ENCODE data around the gene TEX9. TPM values are rescaled to one million over a fixed set of nuclear protein-coding genes. Genes with fewer than 3 reads are reported as not detected.

Gene TEX9
- total and polyA plus RNA-seq, 2 of the 4 experiments (the other 2 are of a cell fraction) = 0.63 to 1.4 TPM

DNA sequence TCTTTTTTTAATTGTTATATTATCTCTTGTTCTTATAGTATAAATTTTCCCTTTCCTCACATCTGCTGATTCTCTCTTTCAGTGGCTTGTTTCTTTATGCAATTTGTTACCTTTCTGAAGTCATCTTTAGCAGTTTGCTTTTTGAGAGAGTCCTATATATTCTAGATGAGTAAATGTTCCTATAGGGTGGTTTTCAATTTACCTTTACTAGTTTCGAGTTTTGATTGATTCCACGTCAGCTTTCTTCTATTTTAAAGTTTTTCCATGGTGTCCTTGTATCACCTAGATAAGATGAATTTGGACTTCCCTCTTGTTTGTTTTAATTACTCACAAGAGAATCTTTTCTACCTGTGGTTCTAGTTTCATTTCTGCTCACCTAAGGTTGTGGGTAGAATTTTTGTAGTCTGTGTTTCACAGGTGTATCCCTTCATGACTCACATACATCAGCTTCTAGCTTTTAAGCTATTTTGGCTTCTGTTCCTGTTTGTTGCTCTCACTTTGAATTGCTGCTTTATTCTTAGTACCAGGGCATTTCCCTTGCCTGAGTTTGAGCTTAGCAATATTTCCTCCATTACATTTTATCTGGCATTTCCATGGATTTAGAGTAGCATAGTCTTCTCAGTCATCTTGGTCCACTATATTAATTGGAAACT is 6.4 kb downstream of the TEX9 start:
- Histone ChIP-seq H4K5ac (ENCODE audit: low read depth, low read length) (no peak overlapping the region), H3K79me1 (ENCODE audit: low read depth in 1 of 2, low read length in 2 of 2) (no peaks in the 10 kb centered on the region), H3K4ac (ENCODE audit: low read depth, low read length) (no peak overlapping the region), H3K4me1 (ENCODE audit: control insufficient read depth, insufficient read depth, low read length) (no peaks in the 10 kb centered on the region), H3K14ac (replicated peaks; ENCODE audit: low read depth, low read length) (no peak overlapping the region), H2AK9ac (replicated peaks; ENCODE audit: low read depth, low read length, poor library complexity) (no peak overlapping the region), H2BK20ac (ENCODE audit: low read depth, low read length) (no peak overlapping the region), H2BK15ac (ENCODE audit: low read depth, low read length) (no peak overlapping the region), H3K4me3 (ENCODE audit: insufficient read depth, low read depth, low read length) (no peak overlapping the region), H3K36me3 (ENCODE audit: control insufficient read depth, insufficient read depth, low read length) (no peaks in the 10 kb centered on the region), H2AFZ (replicated peaks; ENCODE audit: low read length, poor library complexity) (no peak overlapping the region), H3K23ac (ENCODE audit: low read depth, low read length) (no peak overlapping the region), H2BK5ac (ENCODE audit: low read depth, low read length, poor library complexity, severe bottlenecking) (no peak overlapping the region), H4K20me1 (ENCODE audit: insufficient read depth, low read length) (no peaks in the 10 kb centered on the region), H3K9me3 (ENCODE audit: control insufficient read depth, insufficient read depth, low read length) (no peaks in the 10 kb centered on the region), H2AK5ac (ENCODE audit: low read depth, low read length) (no peak overlapping the region), H3K27ac (ENCODE audit: insufficient read depth, low read length) (no peak overlapping the region), H3K4me2 (ENCODE audit: low read depth, low read length) (no peak overlapping the region), H2BK120ac (ENCODE audit: low read depth, low read length) (no peak overlapping the region), H4K91ac (ENCODE audit: insufficient read depth, low read depth, low read length) (no peak overlapping the region), H3K18ac (ENCODE audit: low read depth, low read length) (no peak overlapping the region), H3K9me1 (ENCODE audit: insufficient read depth, low read length) (no peaks in the 10 kb centered on the region), H3K56ac (ENCODE audit: extremely low read depth, insufficient read depth, low read length) (no peak overlapping the region), H3K27me3 (ENCODE audit: control insufficient read depth, insufficient read depth, low read length) (no peaks in the 10 kb centered on the region), H4K8ac (ENCODE audit: low read depth in 2 of 2, low read length in 2 of 2) (no peak overlapping the region), H3K9ac (ENCODE audit: low read depth, low read length) (no peak overlapping the region)
- CTCF ChIA-PET = no interaction called here
- POLR2A ChIA-PET (ENCODE audit: unreplicated experiment) = no interaction called here
- WGBS, 2 experiments (ENCODE audit: extremely low coverage in 2 of 2, insufficient read length in 1 of 2) = no CpG with 5 or more reads among the region's 2 CpGs
- intact Hi-C loops (cut with micrococcal nuclease) = no loop called here
- ATAC-seq (ENCODE audit: low read depth) (no peak), DNase-seq (no peak)
- TF ChIP-seq RCOR1 (IDR thresholded peaks at IDR 0.05; ENCODE audit: insufficient replicate concordance, low read length) (no peak), SMC3 (IDR thresholded peaks at IDR 0.05; ENCODE audit: low read depth, low read length) (no peak), MXI1 (IDR thresholded peaks at IDR 0.05; ENCODE audit: borderline replicate concordance, low read depth, low read length) (no peak), BHLHE40 (IDR thresholded peaks at IDR 0.05; ENCODE audit: low read depth, low read length) (no peak), MAFK (IDR thresholded peaks at IDR 0.05; ENCODE audit: low read depth, low read length) (no peak), CHD1 (IDR thresholded peaks at IDR 0.05; ENCODE audit: low read depth, low read length) (no peak), RFX5 (IDR thresholded peaks at IDR 0.05; ENCODE audit: low read depth, low read length) (no peak), MAZ (IDR thresholded peaks at IDR 0.05; ENCODE audit: borderline replicate concordance, low read depth, low read length) (no peak), RAD21 (IDR thresholded peaks at IDR 0.05; ENCODE audit: low read length) (no peak), FOS (IDR thresholded peaks at IDR 0.05; ENCODE audit: low read depth, low read length) (no peak), CEBPB (IDR thresholded peaks at IDR 0.05; ENCODE audit: low read depth, low read length) (no peak), POLR2A (IDR thresholded peaks at IDR 0.05; ENCODE audit: low read depth, low read length) (no peak), NFE2L2 (IDR thresholded peaks at IDR 0.05; ENCODE audit: low read depth, low read length) (no peak)
- TF ChIP-seq, protein P1, sequence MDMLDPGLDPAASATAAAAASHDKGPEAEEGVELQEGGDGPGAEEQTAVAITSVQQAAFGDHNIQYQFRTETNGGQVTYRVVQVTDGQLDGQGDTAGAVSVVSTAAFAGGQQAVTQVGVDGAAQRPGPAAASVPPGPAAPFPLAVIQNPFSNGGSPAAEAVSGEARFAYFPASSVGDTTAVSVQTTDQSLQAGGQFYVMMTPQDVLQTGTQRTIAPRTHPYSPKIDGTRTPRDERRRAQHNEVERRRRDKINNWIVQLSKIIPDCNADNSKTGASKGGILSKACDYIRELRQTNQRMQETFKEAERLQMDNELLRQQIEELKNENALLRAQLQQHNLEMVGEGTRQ (IDR thresholded peaks at IDR 0.05; ENCODE audit: low read depth, low read length) = no peak
- TF ChIP-seq, protein P2, sequence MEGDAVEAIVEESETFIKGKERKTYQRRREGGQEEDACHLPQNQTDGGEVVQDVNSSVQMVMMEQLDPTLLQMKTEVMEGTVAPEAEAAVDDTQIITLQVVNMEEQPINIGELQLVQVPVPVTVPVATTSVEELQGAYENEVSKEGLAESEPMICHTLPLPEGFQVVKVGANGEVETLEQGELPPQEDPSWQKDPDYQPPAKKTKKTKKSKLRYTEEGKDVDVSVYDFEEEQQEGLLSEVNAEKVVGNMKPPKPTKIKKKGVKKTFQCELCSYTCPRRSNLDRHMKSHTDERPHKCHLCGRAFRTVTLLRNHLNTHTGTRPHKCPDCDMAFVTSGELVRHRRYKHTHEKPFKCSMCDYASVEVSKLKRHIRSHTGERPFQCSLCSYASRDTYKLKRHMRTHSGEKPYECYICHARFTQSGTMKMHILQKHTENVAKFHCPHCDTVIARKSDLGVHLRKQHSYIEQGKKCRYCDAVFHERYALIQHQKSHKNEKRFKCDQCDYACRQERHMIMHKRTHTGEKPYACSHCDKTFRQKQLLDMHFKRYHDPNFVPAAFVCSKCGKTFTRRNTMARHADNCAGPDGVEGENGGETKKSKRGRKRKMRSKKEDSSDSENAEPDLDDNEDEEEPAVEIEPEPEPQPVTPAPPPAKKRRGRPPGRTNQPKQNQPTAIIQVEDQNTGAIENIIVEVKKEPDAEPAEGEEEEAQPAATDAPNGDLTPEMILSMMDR (conservative IDR thresholded peaks at IDR 0.05; ENCODE audit: low read depth, low read length) = no peak
- TF ChIP-seq, protein P3, sequence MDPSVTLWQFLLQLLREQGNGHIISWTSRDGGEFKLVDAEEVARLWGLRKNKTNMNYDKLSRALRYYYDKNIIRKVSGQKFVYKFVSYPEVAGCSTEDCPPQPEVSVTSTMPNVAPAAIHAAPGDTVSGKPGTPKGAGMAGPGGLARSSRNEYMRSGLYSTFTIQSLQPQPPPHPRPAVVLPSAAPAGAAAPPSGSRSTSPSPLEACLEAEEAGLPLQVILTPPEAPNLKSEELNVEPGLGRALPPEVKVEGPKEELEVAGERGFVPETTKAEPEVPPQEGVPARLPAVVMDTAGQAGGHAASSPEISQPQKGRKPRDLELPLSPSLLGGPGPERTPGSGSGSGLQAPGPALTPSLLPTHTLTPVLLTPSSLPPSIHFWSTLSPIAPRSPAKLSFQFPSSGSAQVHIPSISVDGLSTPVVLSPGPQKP (IDR thresholded peaks at IDR 0.05; ENCODE audit: borderline replicate concordance, low read depth, low read length) = no peak
- no TSS peak for BruUV-seq (replicated peaks)
- dilution Hi-C loops (cut with HindIII; ENCODE audit: low sequenced_read_pairs, unreplicated experiment) = no loop called here
- in situ Hi-C loops (cut with MboI; ENCODE audit: low sequenced_read_pairs) = no loop called here
